Measurements from ENCODE around the gene GPR89A. TPM values are rescaled to one million over a fixed set of nuclear protein-coding genes. Genes with fewer than 3 reads are reported as not detected.

GPR89A gene
- total RNA-seq, 2 experiments from 2014 or later: 30.6 to 32.8 TPM

DNA sequence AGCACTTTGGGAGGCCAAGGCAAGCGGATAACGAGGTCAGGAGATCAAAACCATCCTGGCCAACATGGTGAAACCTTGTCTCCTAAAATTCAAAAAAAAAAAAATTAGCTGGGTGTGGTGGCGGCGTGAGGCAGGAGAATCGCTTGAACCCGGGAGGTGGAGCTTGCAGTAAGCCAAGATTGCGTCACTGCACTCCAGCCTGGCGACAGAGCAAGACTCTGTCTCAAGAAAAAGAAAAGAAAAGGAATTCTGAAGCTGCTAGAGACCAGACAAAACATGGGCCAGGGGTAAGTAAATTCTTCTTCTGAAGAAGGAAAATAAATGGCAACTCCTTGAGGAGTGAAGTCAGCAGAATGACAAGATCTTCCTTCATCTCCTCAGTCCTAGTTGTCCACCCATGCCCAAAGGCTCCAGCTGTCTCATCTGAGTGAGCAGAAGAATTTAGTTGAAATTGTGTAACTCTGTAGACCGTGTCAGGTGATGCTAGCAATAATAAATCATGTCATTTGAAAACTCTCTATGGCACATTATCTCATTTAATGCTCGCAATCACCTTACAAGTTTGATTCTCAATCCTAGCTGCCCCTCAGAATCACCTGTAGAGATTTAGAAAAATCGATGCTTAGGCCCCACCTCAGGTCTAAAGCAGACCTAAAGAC lies 85.1 kb downstream of the GPR89A start:
- POLR2A ChIA-PET: no interaction called here
- Mint-ChIP-seq H3K4me3 (no peak overlapping the region), H3K9me3 (no peaks in the 10 kb centered on the region), H3K27me3 (peaks cover 4% of the 10 kb centered on the region), H3K36me3 (ENCODE audit: low read depth) (peaks cover 8% of the 10 kb centered on the region), H3K4me1 (peaks cover 39% of the 10 kb centered on the region), H3K27ac (no peak overlapping the region)
- DNase-seq: no peak
- CTCF ChIA-PET: interaction anchor here (0.7 to 0.8 kb wide), 2 partner anchors 16 to 38 kb away, joined by 3 to 4 read pairs; no protein-coding TSS in a partner anchor

- no peak overlapping the region for H3K4me3 Mint-ChIP-seq
- no peaks in the 10 kb centered on the region for H3K9me3 Mint-ChIP-seq
- ChIA-PET POLR2A (interaction anchor here (0.6 kb wide), 1 partner anchor 18 kb away, joined by 4 read pairs; no protein-coding TSS in a partner anchor), CTCF (no interaction called here)
- H3K36me3 Mint-ChIP-seq (ENCODE audit: low read depth): peaks cover 2% of the 10 kb centered on the region
- H3K27ac Mint-ChIP-seq: no peak overlapping the region
- no peak for DNase-seq
- H3K4me1 Mint-ChIP-seq: peaks cover 11% of the 10 kb centered on the region
- H3K27me3 Mint-ChIP-seq: peaks cover 13% of the 10 kb centered on the region
These were observed 88.2 kb downstream of the GPR89A start for GRCh38 chr1:145695821-145696629.

DNA sequence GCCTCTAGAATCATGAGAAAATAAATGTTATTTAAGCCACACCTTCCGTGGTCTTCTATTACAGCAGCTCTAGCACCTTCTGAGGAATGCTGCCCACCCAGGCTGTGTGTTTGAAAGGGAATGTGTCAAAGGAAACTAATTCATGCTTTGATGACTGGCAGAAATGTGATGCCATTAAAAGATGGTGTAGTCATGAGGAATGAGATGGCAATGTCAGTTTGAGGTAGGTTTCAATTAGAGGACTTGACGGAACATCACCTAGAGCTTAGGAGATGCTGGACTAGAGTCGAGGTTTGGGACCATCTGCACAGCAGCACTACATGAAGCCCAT lies 88.8 kb downstream of the GPR89A start:
- ChIA-PET CTCF (no interaction called here), POLR2A (interaction anchor here (0.6 kb wide), 1 partner anchor 19 kb away, joined by 4 read pairs; no protein-coding TSS in a partner anchor)
- Mint-ChIP-seq H3K36me3 (ENCODE audit: low read depth) (peaks cover 2% of the 10 kb centered on the region), H3K9me3 (no peaks in the 10 kb centered on the region), H3K27ac (no peak overlapping the region), H3K27me3 (peaks cover 16% of the 10 kb centered on the region), H3K4me3 (no peak overlapping the region), H3K4me1 (peaks cover 5% of the 10 kb centered on the region)
- DNase-seq: no peak

GRCh38 chr1:145701306-145701862 lies 93.6 kb downstream of the GPR89A start:
- CTCF ChIA-PET: no interaction called here
- no peaks in the 10 kb centered on the region for H3K9me3 Mint-ChIP-seq
- no peak overlapping the region for H3K27ac Mint-ChIP-seq
- no peak overlapping the region for H3K4me3 Mint-ChIP-seq
- POLR2A ChIA-PET: no interaction called here
- no peaks in the 10 kb centered on the region for H3K36me3 Mint-ChIP-seq (ENCODE audit: low read depth)
- no peak for DNase-seq
- peaks cover 31% of the 10 kb centered on the region for H3K27me3 Mint-ChIP-seq
- no peaks in the 10 kb centered on the region for H3K4me1 Mint-ChIP-seq

GRCh38 chr1:145702052-145702451 lies 94.3 kb downstream of the GPR89A start:
- CTCF ChIA-PET: interaction anchor here (1.0 to 2.3 kb wide), 2 partner anchors 11 to 18 kb away, joined by 4 to 7 read pairs; partner anchors contain the start of gene CD160

GRCh38 chr1:145702826-145703225 lies 95.0 kb downstream of the GPR89A start:
- H3K27ac Mint-ChIP-seq: no peak overlapping the region
- H3K9me3 Mint-ChIP-seq: no peaks in the 10 kb centered on the region
- H3K4me3 Mint-ChIP-seq: no peak overlapping the region
- peaks cover 30% of the 10 kb centered on the region for H3K27me3 Mint-ChIP-seq
- no peaks in the 10 kb centered on the region for H3K4me1 Mint-ChIP-seq
- POLR2A ChIA-PET: no interaction called here
- no peaks in the 10 kb centered on the region for H3K36me3 Mint-ChIP-seq (ENCODE audit: low read depth)
- CTCF ChIA-PET: interaction anchor here (1.0 to 2.3 kb wide), 2 partner anchors 11 to 17 kb away, joined by 4 to 7 read pairs; partner anchors contain the start of gene CD160
- DNase-seq: no peak

More at GRCh38 chr1:145702052-145702451, 94.3 kb downstream of the GPR89A start:
- Mint-ChIP-seq H3K9me3 (no peaks in the 10 kb centered on the region), H3K27ac (no peak overlapping the region), H3K36me3 (ENCODE audit: low read depth) (no peaks in the 10 kb centered on the region), H3K27me3 (peaks cover 31% of the 10 kb centered on the region), H3K4me3 (no peak overlapping the region), H3K4me1 (no peaks in the 10 kb centered on the region)
- no peak for DNase-seq
- POLR2A ChIA-PET: no interaction called here

DNA sequence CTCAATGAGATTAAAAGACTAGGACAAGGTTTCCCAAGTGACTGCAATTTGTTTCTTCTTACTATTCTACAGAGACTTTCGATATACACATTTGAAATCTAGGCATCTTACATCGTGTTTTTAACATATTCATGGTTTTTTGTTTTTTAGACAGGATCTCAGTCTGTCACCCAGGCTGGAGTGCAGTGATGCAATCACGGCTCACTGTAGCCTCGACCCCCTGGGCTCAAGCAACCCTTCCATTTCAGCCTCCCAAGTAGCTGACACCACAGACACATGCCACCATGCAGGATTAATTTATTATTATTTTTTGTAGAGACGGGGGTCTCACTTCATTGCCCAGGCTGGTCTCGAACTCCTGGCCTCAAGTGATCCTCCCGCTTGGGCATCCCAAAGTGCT lies 97.8 kb downstream of the GPR89A start:
- H3K27ac Mint-ChIP-seq: no peak overlapping the region
- H3K4me1 Mint-ChIP-seq: no peaks in the 10 kb centered on the region
- CTCF ChIA-PET: interaction anchor here (1.2 kb wide), 1 partner anchor 11 kb away, joined by 3 read pairs; no protein-coding TSS in a partner anchor
- H3K9me3 Mint-ChIP-seq: no peaks in the 10 kb centered on the region
- H3K27me3 Mint-ChIP-seq: peaks cover 23% of the 10 kb centered on the region
- no peaks in the 10 kb centered on the region for H3K36me3 Mint-ChIP-seq (ENCODE audit: low read depth)
- POLR2A ChIA-PET: no interaction called here
- no peak for DNase-seq
- no peak overlapping the region for H3K4me3 Mint-ChIP-seq

GRCh38 chr1:145706086-145706664 lies 98.4 kb downstream of the GPR89A start:
- ChIA-PET CTCF (no interaction called here), POLR2A (no interaction called here)
- Mint-ChIP-seq H3K4me3 (no peak overlapping the region), H3K4me1 (no peaks in the 10 kb centered on the region), H3K36me3 (ENCODE audit: low read depth) (no peaks in the 10 kb centered on the region), H3K9me3 (no peaks in the 10 kb centered on the region), H3K27me3 (peaks cover 23% of the 10 kb centered on the region), H3K27ac (no peak overlapping the region)
- DNase-seq: no peak

- H3K9me3 Mint-ChIP-seq: no peaks in the 10 kb centered on the region
- H3K27ac Mint-ChIP-seq: no peak within 1 kb of the TSS
- H3K36me3 Mint-ChIP-seq (ENCODE audit: low read depth): no peaks in the 10 kb centered on the region
- no peak for DNase-seq
- no peak within 1 kb of the TSS for H3K4me3 Mint-ChIP-seq
- H3K4me1 Mint-ChIP-seq: no peaks in the 10 kb centered on the region
- peaks cover 19% of the 10 kb centered on the region for H3K27me3 Mint-ChIP-seq
- ChIA-PET POLR2A (no interaction called here), CTCF (no interaction called here)
These were observed 99.5 kb downstream of the GPR89A start, which contains the start of gene PDZK1 for GRCh38 chr1:145707183-145707867. Gene PDZK1 (minus strand): TSS chr1:145707368. CDS start chr1:145688021, 19,347 bp downstream.

GRCh38 chr1:145708063-145708462 lies 100.3 kb downstream of the GPR89A start:
- Mint-ChIP-seq H3K27me3 (peaks cover 19% of the 10 kb centered on the region), H3K36me3 (ENCODE audit: low read depth) (no peaks in the 10 kb centered on the region), H3K4me1 (no peaks in the 10 kb centered on the region), H3K4me3 (no peak overlapping the region), H3K9me3 (no peaks in the 10 kb centered on the region), H3K27ac (no peak overlapping the region)
- ChIA-PET POLR2A (no interaction called here), CTCF (no interaction called here)
- DNase-seq: no peak

DNA sequence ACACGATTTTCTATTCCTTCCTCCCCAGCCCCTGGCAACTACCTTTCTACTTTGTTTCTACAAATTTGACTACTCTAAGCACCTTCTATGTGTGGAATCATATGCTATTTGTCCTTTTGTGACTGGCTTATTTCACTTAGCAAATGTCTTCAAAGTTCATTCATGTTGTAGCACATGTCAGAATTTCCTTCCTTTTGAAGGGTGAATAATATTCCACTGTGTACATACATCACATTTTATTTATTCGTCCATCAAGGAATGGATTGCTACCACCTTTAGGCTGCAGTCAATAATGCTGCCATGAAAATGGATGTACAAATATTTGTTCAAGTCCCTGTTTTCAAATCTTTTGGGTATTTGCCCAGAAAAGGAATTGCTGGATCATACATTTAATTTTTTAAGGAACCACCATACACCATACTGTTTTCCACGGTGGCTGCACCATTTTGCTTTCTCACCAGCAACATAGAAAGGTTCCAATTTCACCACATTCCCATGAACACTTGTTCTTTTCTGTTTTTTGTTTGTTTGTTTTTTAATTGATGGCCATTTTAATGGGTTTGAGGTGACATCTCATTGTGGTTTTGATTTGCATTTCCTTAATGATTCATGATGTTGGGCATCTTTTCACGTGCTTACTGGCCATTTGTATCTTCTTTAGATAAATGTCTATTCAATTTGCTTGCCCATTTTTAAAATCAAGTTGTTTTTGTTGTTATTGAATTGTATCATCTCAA lies 102.7 kb downstream of the GPR89A start:
- ChIA-PET CTCF (interaction anchor here (1.4 kb wide), 1 partner anchor 11 kb away, joined by 3 read pairs; no protein-coding TSS in a partner anchor), POLR2A (no interaction called here)
- H3K4me3 Mint-ChIP-seq: no peak overlapping the region
- no peaks in the 10 kb centered on the region for H3K4me1 Mint-ChIP-seq
- H3K9me3 Mint-ChIP-seq: no peaks in the 10 kb centered on the region
- H3K27me3 Mint-ChIP-seq: peaks cover 7% of the 10 kb centered on the region
- DNase-seq: no peak
- no peak overlapping the region for H3K27ac Mint-ChIP-seq
- no peaks in the 10 kb centered on the region for H3K36me3 Mint-ChIP-seq (ENCODE audit: low read depth)

DNA sequence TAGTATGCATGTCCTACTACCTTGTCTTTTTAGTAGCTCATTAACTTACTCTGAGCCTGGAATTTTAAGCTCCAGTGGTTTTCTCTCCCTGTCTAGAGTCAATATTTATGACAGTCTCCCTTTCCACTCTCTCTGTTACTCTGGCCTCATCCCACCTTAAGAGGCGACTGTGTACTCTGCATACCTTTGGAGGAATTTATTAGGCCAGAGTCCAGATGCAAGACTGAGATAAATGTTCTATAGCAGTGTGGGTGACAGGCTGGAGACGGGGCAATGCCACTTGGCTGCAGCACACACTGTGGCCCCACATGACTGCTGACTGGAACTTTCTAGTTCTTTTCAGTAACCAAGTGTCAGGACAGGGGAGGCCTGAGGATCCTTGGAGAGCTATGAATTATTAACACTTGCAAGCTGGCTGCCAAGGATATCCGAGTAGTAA lies 103.4 kb downstream of the GPR89A start:
- no peaks in the 10 kb centered on the region for H3K9me3 Mint-ChIP-seq
- H3K4me3 Mint-ChIP-seq: no peak overlapping the region
- POLR2A ChIA-PET: no interaction called here

More for the DNA sequence above, 103.4 kb downstream of the GPR89A start:
- no peaks in the 10 kb centered on the region for H3K4me1 Mint-ChIP-seq
- CTCF ChIA-PET: interaction anchor here (1.4 kb wide), 1 partner anchor 10 kb away, joined by 3 read pairs; no protein-coding TSS in a partner anchor
- H3K36me3 Mint-ChIP-seq (ENCODE audit: low read depth): no peaks in the 10 kb centered on the region
- DNase-seq: no peak
- H3K27me3 Mint-ChIP-seq: peaks cover 4% of the 10 kb centered on the region
- no peak overlapping the region for H3K27ac Mint-ChIP-seq
